Lower lobe of right lung (tissue), 2 donors: ENCODE results near the gene PNMA6E. TPM values are rescaled to one million over a fixed set of nuclear protein-coding genes. Genes with fewer than 3 reads are reported as not detected.
"Not testable (repeated sequence)": the region's sequence is repeated elsewhere in the genome, so short reads cannot be mapped to it uniquely, and the experiment has no call there.

Source experiments
- ATAC-seq, 2 donors: fragments of 200-7000 bp; cut with Tn5 transposase; one replicate each; pipeline ENCODE4 v1.9.1; 2020 to 2022; ENCODE audit warnings: mild to moderate bottlenecking in 2 of 2, moderate library complexity in 2 of 2
- DNase-seq: peaks from one replicate; pipeline ENCODE4 v3.0.0-alpha.2; 2020
- H3K27ac ChIP-seq: fragments of 200-600 bp; one replicate; pipeline ENCODE4 v1.8.0; 2022
- H3K27me3 ChIP-seq: fragments of 200-600 bp; one replicate; pipeline ENCODE4 v1.8.0; 2022; ENCODE audit warnings: low read depth
- H3K36me3 ChIP-seq: fragments of 200-600 bp; one replicate; pipeline ENCODE4 v1.8.0; 2022; ENCODE audit warnings: mild to moderate bottlenecking
- H3K4me1 ChIP-seq: fragments of 200-600 bp; one replicate; pipeline ENCODE4 v1.8.0; 2022
- H3K4me3 ChIP-seq: fragments of 200-600 bp; one replicate; pipeline ENCODE4 v1.8.0; 2022; ENCODE audit warnings: mild to moderate bottlenecking
- H3K9me3 ChIP-seq: fragments of 200-600 bp; one replicate; pipeline ENCODE4 v1.8.0; 2022
- CTCF ChIP-seq: fragments of 200-600 bp; IDR thresholded peaks from one replicate; pipeline ENCODE4 v1.8.0; 2022; ENCODE audit warnings: antibody characterized with exemption, mild to moderate bottlenecking
- intact Hi-C: fragments of 100-400 bp; cut with DNase I; formaldehyde crosslinking; loops from one replicate; pipeline ENCODE4 v1.11.0; 2022
- total RNA-seq: library from RNA; stranded (reverse); fragmentation: NEBNext Ultra II Directional; extraction: Animal tissue kit (Norgen Biotek cat#: 25700); gene quantifications from one replicate; pipeline ENCODE4 v1.2.1, GENCODE V29; 2021
- donor health status: DM: no; HTN: yes; CAD: no; lungs with severe emphysema.

The PNMA6E gene
- total RNA-seq, 1 donor from 2014 or later = not detected

- Histone ChIP-seq H3K36me3 (no peaks in the 10 kb centered on the region), H3K27me3 (no peaks in the 10 kb centered on the region), H3K9me3 (no peaks in the 10 kb centered on the region), H3K4me1 (no peaks in the 10 kb centered on the region), H3K27ac (no peak overlapping the region), H3K4me3 (no peak overlapping the region)
- intact Hi-C loops = no loop called here
- no peak for TF ChIP-seq CTCF
- no peak for ATAC-seq
- DNase-seq = no peak
These were observed 4.9 kb upstream of the PNMA6E start for GRCh38 chrX:153406011-153406410.

GRCh38 chrX:153405426-153405825 lies 4.3 kb upstream of the PNMA6E start:
- DNase-seq (no peak), ATAC-seq (no peak)
- Histone ChIP-seq H3K27me3 (no peaks in the 10 kb centered on the region), H3K9me3 (no peaks in the 10 kb centered on the region), H3K36me3 (no peaks in the 10 kb centered on the region), H3K27ac (no peak overlapping the region), H3K4me3 (no peak overlapping the region), H3K4me1 (no peaks in the 10 kb centered on the region)
- no peak for TF ChIP-seq CTCF
- intact Hi-C loops = no loop called here

GRCh38 chrX:153404333-153404732 lies 3.2 kb upstream of the PNMA6E start:
- H3K4me1 ChIP-seq, ATAC-seq, intact Hi-C loops, H3K27me3 ChIP-seq, H3K9me3 ChIP-seq, H3K36me3 ChIP-seq, H3K4me3 ChIP-seq, DNase-seq, H3K27ac ChIP-seq: not testable (repeated sequence)

GRCh38 chrX:153400146-153401132 lies 711 bp downstream of the PNMA6E start:
- peak; percentile 68 for TF ChIP-seq CTCF
- no peaks in the 10 kb centered on the region for H3K4me1 ChIP-seq
- ATAC-seq = peak; percentile 69 to 75
- intact Hi-C loops = no loop called here
- no peaks in the 10 kb centered on the region for H3K27me3 ChIP-seq
- DNase-seq = peak; percentile 64
- H3K9me3 ChIP-seq = no peaks in the 10 kb centered on the region
- H3K27ac ChIP-seq = no peak overlapping the region
- no peaks in the 10 kb centered on the region for H3K36me3 ChIP-seq
- no peak overlapping the region for H3K4me3 ChIP-seq

- Histone ChIP-seq H3K9me3 (no peaks in the 10 kb centered on the region), H3K27me3 (no peaks in the 10 kb centered on the region), H3K4me3 (no peak overlapping the region), H3K36me3 (no peaks in the 10 kb centered on the region), H3K27ac (no peak overlapping the region), H3K4me1 (no peaks in the 10 kb centered on the region)
- DNase-seq = no peak
- ATAC-seq = no peak
- intact Hi-C loops = no loop called here
- no peak for TF ChIP-seq CTCF
These were observed 2.7 kb downstream of the PNMA6E start for GRCh38 chrX:153398275-153398960.
